PC-9 (cell line): ENCODE data around the gene STAP2.

Source experiments
- EZH2 ChIP-seq: fragments of 200-600 bp; sonication (generic); IDR thresholded peaks from 2 replicates; pipeline ENCODE4 v1.8.0; 2017; ENCODE audit warnings: antibody characterized with exemption, low read depth
- TF ChIP-seq, protein P1 (sequence below): fragments of 200-600 bp; sonication (generic); conservative IDR thresholded peaks from 2 replicates; pipeline ENCODE4 v1.6.1; 2017; ENCODE audit warnings: mixed run types, antibody characterized with exemption, mild to moderate bottlenecking, moderate library complexity

- TF ChIP-seq, protein P1, sequence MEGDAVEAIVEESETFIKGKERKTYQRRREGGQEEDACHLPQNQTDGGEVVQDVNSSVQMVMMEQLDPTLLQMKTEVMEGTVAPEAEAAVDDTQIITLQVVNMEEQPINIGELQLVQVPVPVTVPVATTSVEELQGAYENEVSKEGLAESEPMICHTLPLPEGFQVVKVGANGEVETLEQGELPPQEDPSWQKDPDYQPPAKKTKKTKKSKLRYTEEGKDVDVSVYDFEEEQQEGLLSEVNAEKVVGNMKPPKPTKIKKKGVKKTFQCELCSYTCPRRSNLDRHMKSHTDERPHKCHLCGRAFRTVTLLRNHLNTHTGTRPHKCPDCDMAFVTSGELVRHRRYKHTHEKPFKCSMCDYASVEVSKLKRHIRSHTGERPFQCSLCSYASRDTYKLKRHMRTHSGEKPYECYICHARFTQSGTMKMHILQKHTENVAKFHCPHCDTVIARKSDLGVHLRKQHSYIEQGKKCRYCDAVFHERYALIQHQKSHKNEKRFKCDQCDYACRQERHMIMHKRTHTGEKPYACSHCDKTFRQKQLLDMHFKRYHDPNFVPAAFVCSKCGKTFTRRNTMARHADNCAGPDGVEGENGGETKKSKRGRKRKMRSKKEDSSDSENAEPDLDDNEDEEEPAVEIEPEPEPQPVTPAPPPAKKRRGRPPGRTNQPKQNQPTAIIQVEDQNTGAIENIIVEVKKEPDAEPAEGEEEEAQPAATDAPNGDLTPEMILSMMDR: 0 out of 2 replicates have a peak, but pooled peaks have one; percentile 23
- TF ChIP-seq EZH2: no peak
Measured at GRCh38 chr19:4374498-4375163, 36.0 kb upstream of the STAP2 start.
